MM.1S (cell line): Measurements from ENCODE around the gene TOGARAM1.

Experiments
- DNase-seq: peaks from one replicate; pipeline ENCODE4 v3.0.0-alpha.2; 2015
- H2AFZ ChIP-seq: fragments of 300-600 bp; sonication (generic); 2 replicates; pipeline ENCODE4 v1.6.0; 2016; ENCODE audit warnings: antibody characterized with exemption, low read length
- H3F3A ChIP-seq: fragments of 300-600 bp; sonication (generic); 2 replicates; pipeline ENCODE4 v1.6.1; 2016; ENCODE audit warnings: mild to moderate bottlenecking, antibody characterized with exemption, low read length, moderate library complexity, mixed read lengths; ENCODE audit not compliant: insufficient read depth
- H3K27ac ChIP-seq: fragments of 300-600 bp; sonication (generic); 2 replicates; pipeline ENCODE4 v1.5.1; 2016; ENCODE audit warnings: mild to moderate bottlenecking, low read length
- H3K27me3 ChIP-seq: fragments of 300-600 bp; sonication (generic); replicated peaks from 2 replicates; pipeline ENCODE4 v1.6.0; 2016; ENCODE audit warnings: low read length; ENCODE audit not compliant: insufficient read depth
- H3K36me3 ChIP-seq: fragments of 300-600 bp; sonication (generic); replicated peaks from 2 replicates; pipeline ENCODE4 v1.6.1; 2016; ENCODE audit warnings: mild to moderate bottlenecking, low read length, mixed read lengths; ENCODE audit not compliant: insufficient read depth
- H3K4me1 ChIP-seq: fragments of 300-600 bp; sonication (generic); 2 replicates; pipeline ENCODE4 v1.6.1; 2016; ENCODE audit warnings: low read length, mixed read lengths
- H3K4me2 ChIP-seq: fragments of 300-600 bp; sonication (generic); 2 replicates; pipeline ENCODE4 v1.6.0; 2016; ENCODE audit warnings: low read depth, low read length
- H3K4me3 ChIP-seq: fragments of 300-600 bp; sonication (generic); 2 replicates; pipeline ENCODE4 v1.5.1; 2016; ENCODE audit warnings: low read length, mixed read lengths
- H3K79me2 ChIP-seq: fragments of 300-600 bp; sonication (generic); 2 replicates; pipeline ENCODE4 v1.6.1; 2016; ENCODE audit warnings: mixed run types, low read length, mixed read lengths
- H3K9ac ChIP-seq: fragments of 300-600 bp; sonication (generic); 2 replicates; pipeline ENCODE4 v1.6.1; 2016; ENCODE audit warnings: low read length, mixed read lengths
- H3K9me2 ChIP-seq: fragments of 300-600 bp; sonication (generic); replicated peaks from 2 replicates; pipeline ENCODE4 v1.6.1; 2016; ENCODE audit warnings: mild to moderate bottlenecking, low read length, mixed read lengths; ENCODE audit not compliant: insufficient read depth
- H3K9me3 ChIP-seq: fragments of 300-600 bp; sonication (generic); replicated peaks from 2 replicates; pipeline ENCODE4 v1.6.1; 2016; ENCODE audit warnings: mild to moderate bottlenecking, low read length, mixed read lengths; ENCODE audit not compliant: insufficient read depth
- H4K20me1 ChIP-seq: fragments of 300-600 bp; sonication (generic); 2 replicates; pipeline ENCODE4 v1.6.1; 2016; ENCODE audit warnings: mild to moderate bottlenecking, low read length, moderate library complexity, mixed read lengths; ENCODE audit not compliant: insufficient read depth
- EZH2 ChIP-seq: fragments of 300-600 bp; sonication (generic); optimal IDR thresholded peaks from 2 replicates; pipeline ENCODE3; 2017; ENCODE audit warnings: low read depth, mild to moderate bottlenecking, antibody characterized with exemption, low read length, mixed read lengths
- EZH2phosphoT487 ChIP-seq: fragments of 300-600 bp; sonication (generic); IDR thresholded peaks from 2 replicates; pipeline ENCODE4 v1.6.1; 2018; ENCODE audit warnings: antibody characterized with exemption, low read length
- TF ChIP-seq, protein P1 (sequence below): fragments of 300-600 bp; sonication (generic); IDR thresholded peaks from 2 replicates; pipeline ENCODE4 v1.5.1; 2016; ENCODE audit warnings: antibody characterized with exemption, low read length, mixed read lengths

TOGARAM1 gene

DNA sequence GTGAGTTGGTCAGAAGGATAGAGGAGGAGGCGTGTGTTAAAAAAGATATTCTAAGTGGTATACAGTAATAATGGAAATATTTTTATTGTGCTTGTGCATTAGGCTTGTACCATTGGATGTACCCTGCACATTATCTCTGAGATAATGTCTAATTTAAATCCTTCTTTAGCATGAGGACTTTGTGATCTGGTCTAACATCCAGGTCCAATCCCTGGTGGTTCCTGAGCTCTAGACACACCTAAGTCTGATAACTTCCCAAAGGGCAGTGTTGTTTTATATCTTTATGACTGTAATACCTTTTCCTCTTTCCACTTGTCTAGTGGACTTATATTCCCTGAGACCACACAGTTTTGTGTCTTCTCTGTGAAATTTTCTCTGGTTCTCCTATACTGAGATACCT is 142.6 kb downstream of the TOGARAM1 start:
- no peak overlapping the region for H3K4me3 ChIP-seq
- no peaks in the 10 kb centered on the region for H3F3A ChIP-seq
- H3K9ac ChIP-seq: no peak overlapping the region
- no peaks in the 10 kb centered on the region for H3K9me3 ChIP-seq
- no peak overlapping the region for H2AFZ ChIP-seq
- no peaks in the 10 kb centered on the region for H3K9me2 ChIP-seq
- H3K4me2 ChIP-seq: no peak overlapping the region
- H3K79me2 ChIP-seq: no peaks in the 10 kb centered on the region
- no peaks in the 10 kb centered on the region for H3K27me3 ChIP-seq
- H3K36me3 ChIP-seq: no peaks in the 10 kb centered on the region
- no peak for DNase-seq
- H3K27ac ChIP-seq: no peak overlapping the region
- TF ChIP-seq EZH2phosphoT487 (no peak), EZH2 (no peak)
- TF ChIP-seq, protein P1, sequence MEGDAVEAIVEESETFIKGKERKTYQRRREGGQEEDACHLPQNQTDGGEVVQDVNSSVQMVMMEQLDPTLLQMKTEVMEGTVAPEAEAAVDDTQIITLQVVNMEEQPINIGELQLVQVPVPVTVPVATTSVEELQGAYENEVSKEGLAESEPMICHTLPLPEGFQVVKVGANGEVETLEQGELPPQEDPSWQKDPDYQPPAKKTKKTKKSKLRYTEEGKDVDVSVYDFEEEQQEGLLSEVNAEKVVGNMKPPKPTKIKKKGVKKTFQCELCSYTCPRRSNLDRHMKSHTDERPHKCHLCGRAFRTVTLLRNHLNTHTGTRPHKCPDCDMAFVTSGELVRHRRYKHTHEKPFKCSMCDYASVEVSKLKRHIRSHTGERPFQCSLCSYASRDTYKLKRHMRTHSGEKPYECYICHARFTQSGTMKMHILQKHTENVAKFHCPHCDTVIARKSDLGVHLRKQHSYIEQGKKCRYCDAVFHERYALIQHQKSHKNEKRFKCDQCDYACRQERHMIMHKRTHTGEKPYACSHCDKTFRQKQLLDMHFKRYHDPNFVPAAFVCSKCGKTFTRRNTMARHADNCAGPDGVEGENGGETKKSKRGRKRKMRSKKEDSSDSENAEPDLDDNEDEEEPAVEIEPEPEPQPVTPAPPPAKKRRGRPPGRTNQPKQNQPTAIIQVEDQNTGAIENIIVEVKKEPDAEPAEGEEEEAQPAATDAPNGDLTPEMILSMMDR: no peak
- H3K4me1 ChIP-seq: no peaks in the 10 kb centered on the region
- H4K20me1 ChIP-seq: no peaks in the 10 kb centered on the region

DNA sequence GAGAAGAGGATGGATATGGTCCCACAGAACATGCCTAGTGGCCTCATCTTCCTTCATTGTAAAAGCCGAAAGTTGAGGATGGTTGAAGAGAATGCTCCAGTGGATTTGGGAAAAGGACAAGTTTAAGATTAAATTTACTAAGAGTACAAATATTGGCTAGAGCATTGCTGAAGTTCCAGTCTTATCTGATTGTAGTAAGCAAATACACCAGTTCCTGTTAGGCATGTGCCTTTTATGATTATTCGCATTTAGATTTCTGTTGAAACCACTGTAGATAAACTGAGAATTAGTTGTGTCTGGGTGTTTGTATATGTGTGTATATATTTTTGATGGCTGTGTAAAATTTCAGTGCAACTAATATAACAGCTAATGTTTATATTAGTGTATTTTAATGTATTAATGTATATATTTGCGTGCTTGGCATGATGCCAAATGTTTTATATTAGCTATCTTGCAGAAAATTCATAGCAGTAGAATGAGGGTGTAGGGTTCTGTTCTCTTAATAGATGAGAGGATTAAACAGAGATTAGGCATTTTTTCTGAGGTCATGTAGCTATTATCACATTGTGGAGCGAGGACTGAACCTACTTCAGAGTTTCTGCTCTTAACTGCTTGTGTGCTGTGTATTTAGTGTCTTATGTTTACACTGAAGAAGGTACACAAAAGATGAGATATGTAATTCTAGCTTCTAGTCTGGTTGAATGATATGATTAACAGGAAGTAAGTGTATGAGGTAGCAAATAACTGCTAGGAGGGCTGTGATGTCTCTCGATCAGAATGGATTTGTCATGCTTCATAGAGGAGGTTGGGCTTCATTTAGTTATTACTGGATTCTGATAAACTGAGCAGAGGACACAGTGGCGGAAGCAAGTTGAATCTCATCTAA is 151.1 kb downstream of the TOGARAM1 start:
- H3K9ac ChIP-seq: no peak overlapping the region
- H3F3A ChIP-seq: no peaks in the 10 kb centered on the region
- no peak overlapping the region for H3K4me3 ChIP-seq
- no peak for DNase-seq
- H3K27me3 ChIP-seq: no peaks in the 10 kb centered on the region
- no peaks in the 10 kb centered on the region for H3K9me2 ChIP-seq
- no peaks in the 10 kb centered on the region for H4K20me1 ChIP-seq
- H3K9me3 ChIP-seq: no peaks in the 10 kb centered on the region
- no peak overlapping the region for H2AFZ ChIP-seq
- TF ChIP-seq EZH2phosphoT487: no peak
- TF ChIP-seq, protein P1: no peak
- no peak overlapping the region for H3K4me2 ChIP-seq
- H3K27ac ChIP-seq: no peak overlapping the region
- no peaks in the 10 kb centered on the region for H3K4me1 ChIP-seq
- H3K79me2 ChIP-seq: no peaks in the 10 kb centered on the region
- no peaks in the 10 kb centered on the region; the same call in 1 of the 2 replicates for H3K36me3 ChIP-seq

DNA sequence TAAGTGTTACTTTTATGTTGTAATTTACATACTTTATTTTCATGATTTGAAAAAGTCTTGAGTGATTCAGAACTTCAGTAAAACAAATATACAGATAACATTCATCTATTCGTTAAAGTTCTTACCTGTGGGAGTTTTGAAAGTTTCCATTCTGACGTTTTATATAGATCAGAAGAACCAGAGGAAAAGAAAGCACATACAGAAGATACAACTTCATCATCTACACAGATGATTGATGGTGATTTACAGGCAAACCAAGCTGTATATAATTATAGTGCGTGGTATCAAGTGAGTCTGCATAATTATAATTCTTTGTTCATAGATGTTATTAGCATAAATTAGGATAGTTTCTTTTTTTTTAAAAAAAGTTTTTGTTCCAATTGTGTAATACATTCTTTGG is 152.3 kb downstream of the TOGARAM1 start:
- Histone ChIP-seq H3K4me2 (no peak overlapping the region), H3K9me2 (no peaks in the 10 kb centered on the region), H3K9me3 (no peaks in the 10 kb centered on the region), H3F3A (no peaks in the 10 kb centered on the region), H3K4me1 (no peaks in the 10 kb centered on the region), H3K9ac (no peak overlapping the region), H3K4me3 (no peak overlapping the region), H3K79me2 (no peaks in the 10 kb centered on the region), H4K20me1 (no peaks in the 10 kb centered on the region), H2AFZ (no peak overlapping the region), H3K27ac (no peak overlapping the region), H3K36me3 (no peaks in the 10 kb centered on the region; the same call in 1 of the 2 replicates), H3K27me3 (no peaks in the 10 kb centered on the region)
- DNase-seq: no peak
- no peak for TF ChIP-seq EZH2phosphoT487
- TF ChIP-seq, protein P1: no peak
- no peak for TF ChIP-seq EZH2
